Measurements from ENCODE around the gene TAOK3.

DNA sequence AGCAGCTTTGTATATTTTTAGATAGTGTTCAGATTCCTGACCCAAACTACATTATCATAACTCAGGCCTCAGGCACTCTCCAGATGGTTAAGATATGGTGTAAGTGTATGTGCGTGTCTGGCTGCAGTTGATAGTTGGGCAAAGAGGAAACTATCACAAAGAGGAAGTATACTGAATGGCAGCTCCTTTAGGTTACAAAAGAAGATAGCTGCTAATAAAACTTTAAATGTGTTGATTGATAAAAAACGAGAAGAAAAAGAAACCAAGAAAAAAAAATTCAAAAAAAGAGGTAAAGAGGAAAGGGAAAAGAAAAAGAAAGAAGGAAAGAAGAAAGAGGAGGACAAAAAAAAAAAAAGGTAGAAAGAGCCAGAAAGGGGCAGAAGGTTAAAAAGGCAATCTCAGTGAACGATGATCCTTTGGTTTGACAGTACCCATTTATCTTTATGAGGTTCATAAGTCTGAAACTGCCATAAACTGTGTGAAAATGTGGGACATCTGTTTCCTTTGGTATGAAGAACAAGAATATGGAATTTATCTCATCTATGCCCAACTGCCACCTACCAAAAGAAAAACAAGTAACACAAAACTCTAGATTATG lies 42.2 kb downstream of the TAOK3 start:
- TF ChIP-seq POLR2AphosphoS5 (IDR thresholded peaks at IDR 0.05; ENCODE audit: borderline replicate concordance, low read depth, low read length) (no peak; the same call in 1 of the 2 replicates), EZH2 (IDR thresholded peaks at IDR 0.05) (no peak)
